Ectodermal cell (in vitro differentiated cells): ENCODE measurements around the gene MAGEC3.

ENCODE experiments used
- H3K27ac ChIP-seq: 2 replicates; pipeline ENCODE4 v1.7.0; 2013; ENCODE audit warnings: mild to moderate bottlenecking, low read depth, low read length; ENCODE audit not compliant: insufficient read depth, poor library complexity, severe bottlenecking
- H3K27me3 ChIP-seq: 2 replicates; pipeline ENCODE4 v1.7.0; 2013; ENCODE audit warnings: mild to moderate bottlenecking, low read length; ENCODE audit not compliant: insufficient read depth, control insufficient read depth, poor library complexity, severe bottlenecking
- H3K36me3 ChIP-seq: one replicate; pipeline ENCODE4 v1.7.0; 2013; ENCODE audit warnings: low read length; ENCODE audit not compliant: control insufficient read depth, insufficient read depth
- H3K4me1 ChIP-seq: one replicate; pipeline ENCODE4 v1.7.0; 2013; ENCODE audit warnings: low read length; ENCODE audit not compliant: control insufficient read depth, insufficient read depth
- H3K4me3 ChIP-seq: 2 replicates; pipeline ENCODE4 v1.7.0; 2013; ENCODE audit warnings: low read depth, low read length, control low read depth; ENCODE audit not compliant: insufficient read depth
- H3K9me3 ChIP-seq: 2 replicates; pipeline ENCODE4 v1.7.0; 2013; ENCODE audit warnings: mild to moderate bottlenecking, low read length, moderate library complexity; ENCODE audit not compliant: control insufficient read depth
- WGBS, 2 experiments: methylation state at CpG; one replicate each; pipeline ENCODE4 v1.1.7; 2013; ENCODE audit warnings: missing lambda C conversion rate in 2 of 2; 5-methylcytosine and 5-hydroxymethylcytosine counted together

The MAGEC3 gene

GRCh38 chrX:141894733-141895132 lies 56.6 kb downstream of the MAGEC3 start:
- H3K4me3 ChIP-seq: no peak overlapping the region
- H3K36me3 ChIP-seq: no peaks in the 10 kb centered on the region
- H3K27ac ChIP-seq: no peak overlapping the region
- H3K27me3 ChIP-seq: no peaks in the 10 kb centered on the region
- H3K9me3 ChIP-seq: no peaks in the 10 kb centered on the region
- no peaks in the 10 kb centered on the region for H3K4me1 ChIP-seq
- WGBS, 2 experiments: 91 to 94% methylated on average over 7 of the region's 7 CpGs

- Histone ChIP-seq H3K36me3 (no peaks in the 10 kb centered on the region), H3K4me3 (no peak overlapping the region), H3K27me3 (no peaks in the 10 kb centered on the region), H3K4me1 (no peaks in the 10 kb centered on the region), H3K9me3 (no peaks in the 10 kb centered on the region), H3K27ac (no peak overlapping the region)
- 50% methylated on average over 1 of the region's 2 CpGs; no CpG with 5 or more reads in 1 of the 2 experiments for WGBS, 2 experiments
These were observed 59.6 kb downstream of the MAGEC3 start for GRCh38 chrX:141897690-141898089.

GRCh38 chrX:141902366-141902765 lies 64.2 kb downstream of the MAGEC3 start:
- H3K27me3 ChIP-seq: no peaks in the 10 kb centered on the region
- WGBS, 2 experiments: 72% methylated on average over 4 of the region's 4 CpGs; no CpG with 5 or more reads in 1 of the 2 experiments

GRCh38 chrX:141903400-141904155 lies 65.5 kb downstream of the MAGEC3 start, which contains the start of gene MAGEC1:
MAGEC1 (plus strand) TSS chrX:141903894; CDS start chrX:141905073, 1,179 bp downstream.
- Histone ChIP-seq H3K27ac (no peak within 1 kb of the TSS), H3K27me3 (no peaks in the 10 kb centered on the region), H3K9me3 (no peaks in the 10 kb centered on the region), H3K4me3 (no peak within 1 kb of the TSS), H3K4me1 (no peaks in the 10 kb centered on the region), H3K36me3 (no peaks in the 10 kb centered on the region)
- WGBS, 2 experiments: 96% methylated on average over 24 to 25 of the region's 25 CpGs

More at GRCh38 chrX:141902366-141902765, 64.2 kb downstream of the MAGEC3 start:
- Histone ChIP-seq H3K9me3 (no peaks in the 10 kb centered on the region), H3K4me1 (no peaks in the 10 kb centered on the region), H3K27ac (no peak overlapping the region), H3K4me3 (no peak overlapping the region), H3K36me3 (no peaks in the 10 kb centered on the region)

GRCh38 chrX:141904262-141904661 lies 66.1 kb downstream of the MAGEC3 start:
- no peaks in the 10 kb centered on the region for H3K27me3 ChIP-seq
- no peaks in the 10 kb centered on the region for H3K4me1 ChIP-seq
- H3K27ac ChIP-seq: no peak overlapping the region
- H3K4me3 ChIP-seq: no peak overlapping the region
- no peaks in the 10 kb centered on the region for H3K9me3 ChIP-seq
- 96 to 100% methylated on average over 1 to 6 of the region's 6 CpGs for WGBS, 2 experiments
- no peaks in the 10 kb centered on the region for H3K36me3 ChIP-seq

GRCh38 chrX:141917801-141918200 lies 79.7 kb downstream of the MAGEC3 start:
- Histone ChIP-seq H3K36me3 (no peaks in the 10 kb centered on the region), H3K4me3 (no peak overlapping the region), H3K4me1 (no peaks in the 10 kb centered on the region), H3K9me3 (no peaks in the 10 kb centered on the region), H3K27me3 (no peaks in the 10 kb centered on the region), H3K27ac (no peak overlapping the region)
- WGBS, 2 experiments: 83 to 100% methylated on average over 2 to 3 of the region's 3 CpGs

GRCh38 chrX:141924293-141924692 lies 86.2 kb downstream of the MAGEC3 start:
- H3K4me1 ChIP-seq: no peaks in the 10 kb centered on the region
- H3K9me3 ChIP-seq: no peaks in the 10 kb centered on the region
- no peaks in the 10 kb centered on the region for H3K27me3 ChIP-seq
- H3K36me3 ChIP-seq: no peaks in the 10 kb centered on the region
- 100% methylated on average over 2 of the region's 2 CpGs for WGBS, 2 experiments
- no peak overlapping the region for H3K27ac ChIP-seq
- H3K4me3 ChIP-seq: no peak overlapping the region

- H3K9me3 ChIP-seq: no peaks in the 10 kb centered on the region
- H3K4me1 ChIP-seq: no peaks in the 10 kb centered on the region
- no peak overlapping the region for H3K27ac ChIP-seq
- H3K4me3 ChIP-seq: no peak overlapping the region
- H3K36me3 ChIP-seq: no peaks in the 10 kb centered on the region
- 91 to 100% methylated on average over 1 to 2 of the region's 3 CpGs for WGBS, 2 experiments
- no peaks in the 10 kb centered on the region for H3K27me3 ChIP-seq
These were observed 90.3 kb downstream of the MAGEC3 start for GRCh38 chrX:141928432-141928831.

GRCh38 chrX:141934059-141934641 lies 96.0 kb downstream of the MAGEC3 start:
- WGBS, 2 experiments: 93 to 100% methylated on average over 2 of the region's 2 CpGs
- no peaks in the 10 kb centered on the region for H3K36me3 ChIP-seq
- H3K4me1 ChIP-seq: no peaks in the 10 kb centered on the region
- H3K27ac ChIP-seq: no peak overlapping the region
- no peaks in the 10 kb centered on the region for H3K9me3 ChIP-seq
- no peak overlapping the region for H3K4me3 ChIP-seq
- no peaks in the 10 kb centered on the region for H3K27me3 ChIP-seq

- no peaks in the 10 kb centered on the region for H3K9me3 ChIP-seq
- no peaks in the 10 kb centered on the region for H3K36me3 ChIP-seq
- H3K4me1 ChIP-seq: no peaks in the 10 kb centered on the region
- H3K4me3 ChIP-seq: no peak overlapping the region
- no peak overlapping the region for H3K27ac ChIP-seq
- WGBS, 2 experiments: 94 to 100% methylated on average over 2 of the region's 2 CpGs
- H3K27me3 ChIP-seq: no peaks in the 10 kb centered on the region
These were observed 97.5 kb downstream of the MAGEC3 start for GRCh38 chrX:141935645-141936044.
